ENCODE measurements around the gene DDX54. TPM values are rescaled to one million over a fixed set of nuclear protein-coding genes. Genes with fewer than 3 reads are reported as not detected.
"Not testable (repeated sequence)": the region's sequence is repeated elsewhere in the genome, so short reads cannot be mapped to it uniquely, and the experiment has no call there.

The DDX54 gene
- total and polyA plus RNA-seq, 2 donors = 10.3 to 54.4 TPM

DNA sequence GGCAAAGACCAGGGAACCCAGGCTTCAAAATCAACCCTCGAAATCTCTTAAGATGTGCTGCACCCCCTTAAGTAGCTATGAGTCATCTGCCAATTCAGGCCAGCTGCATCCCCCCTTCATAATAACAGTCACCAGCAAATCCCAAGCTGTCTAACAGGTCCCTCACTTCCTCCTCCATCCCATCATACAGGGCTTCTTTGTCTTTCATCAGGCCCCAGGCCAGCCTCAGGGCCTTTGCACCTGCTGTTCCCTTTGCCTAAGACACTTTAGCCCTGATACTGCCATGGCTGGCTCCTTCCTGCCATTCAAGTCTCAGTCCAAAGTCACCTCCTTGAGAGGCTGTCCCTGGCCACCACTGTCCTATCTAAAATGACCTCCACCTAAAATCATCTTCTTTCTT is 53.7 kb downstream of the DDX54 start:
- Histone ChIP-seq H3K4me3 (ENCODE audit: low read depth, low read length) (no peak overlapping the region), H3K4me1 (ENCODE audit: insufficient read depth) (no peaks in the 10 kb centered on the region), H3K27ac (ENCODE audit: low read depth) (no peak overlapping the region), H3K36me3 (ENCODE audit: insufficient read depth) (no peaks in the 10 kb centered on the region)
- no peak for DNase-seq (ENCODE audit: extremely low spot score)
- 63% methylated on average over 1 of the region's 1 CpG for WGBS

DNA sequence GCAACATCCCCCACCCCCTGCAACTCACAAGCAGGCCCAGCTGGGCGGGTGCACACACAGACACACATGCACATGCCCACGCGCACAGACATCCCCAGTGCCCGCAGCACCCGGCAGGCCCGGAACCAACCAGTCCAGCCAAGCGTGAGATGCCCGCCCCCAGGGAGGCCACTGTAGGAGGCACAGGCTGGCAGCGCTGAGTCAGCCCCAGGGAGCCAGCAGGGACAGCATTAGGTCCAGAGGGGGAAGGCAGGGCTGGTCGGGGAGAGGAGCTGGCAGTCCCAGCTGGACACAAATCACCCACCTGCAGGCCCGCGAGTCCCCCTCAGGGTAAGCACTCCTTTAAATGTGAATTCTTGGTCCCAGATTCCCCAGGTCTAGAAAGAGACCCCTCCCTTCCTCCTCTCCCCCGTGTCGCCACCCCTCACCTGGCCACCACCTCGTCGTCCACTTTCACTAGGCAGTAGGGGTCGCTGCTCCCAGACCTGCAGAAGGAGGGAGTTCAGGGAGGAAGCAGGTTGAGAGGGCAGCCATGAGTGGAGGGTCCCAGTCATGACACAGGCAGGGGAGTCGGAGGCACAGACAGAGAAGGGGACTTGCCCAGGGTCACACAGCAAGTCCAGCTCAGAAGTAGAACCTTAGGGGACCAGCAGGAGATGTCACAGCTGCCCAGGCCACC is 54.7 kb downstream of the DDX54 start:
- Histone ChIP-seq H3K4me1 (ENCODE audit: insufficient read depth) (no peaks in the 10 kb centered on the region), H3K4me3 (ENCODE audit: low read depth, low read length) (no peak overlapping the region), H3K36me3 (ENCODE audit: insufficient read depth) (no peaks in the 10 kb centered on the region), H3K27ac (ENCODE audit: low read depth) (no peak overlapping the region)
- 47% methylated on average over 18 of the region's 18 CpGs for WGBS
- no peak for DNase-seq (ENCODE audit: extremely low spot score)

DNA sequence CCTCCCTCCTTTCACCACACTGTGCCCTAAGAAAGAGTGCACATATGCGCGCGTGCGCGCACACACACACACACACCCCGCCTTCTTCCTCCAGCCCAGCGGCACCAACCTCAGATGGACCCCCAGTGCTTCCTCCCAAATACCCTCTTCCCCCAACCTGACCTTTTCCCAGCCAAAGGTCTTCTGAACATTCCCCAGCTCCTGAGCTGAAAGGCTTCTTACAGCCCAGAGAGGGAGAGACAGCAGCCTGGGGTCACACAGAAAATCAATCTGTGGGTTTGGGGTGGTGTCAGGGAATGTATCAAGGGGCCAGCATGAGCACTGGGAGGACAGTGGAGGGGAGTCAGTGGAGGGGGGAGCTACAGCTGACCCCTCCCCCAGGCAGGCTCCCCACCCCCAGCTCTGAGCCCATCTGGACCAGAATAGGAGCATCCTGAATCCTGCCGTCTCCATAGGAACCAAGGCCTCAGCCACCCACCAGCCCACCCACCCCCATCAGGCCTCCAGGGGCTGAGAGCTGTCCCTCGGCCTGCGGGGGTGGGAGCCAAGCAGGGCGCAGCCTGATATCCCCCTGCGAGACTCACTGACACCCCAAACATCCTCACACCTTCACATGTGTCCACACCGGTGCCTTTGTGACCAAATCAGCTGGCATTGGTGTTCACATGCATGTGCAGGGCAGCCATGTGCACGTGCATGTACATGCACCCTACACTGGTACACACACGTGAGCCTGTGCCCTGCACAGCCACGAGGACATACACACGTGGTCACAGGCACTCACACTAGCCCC is 55.4 kb downstream of the DDX54 start:
- 72% methylated on average over 17 of the region's 17 CpGs for WGBS
- no peaks in the 10 kb centered on the region for H3K4me1 ChIP-seq (ENCODE audit: insufficient read depth)
- no peak overlapping the region for H3K27ac ChIP-seq (ENCODE audit: low read depth)
- no peak overlapping the region for H3K4me3 ChIP-seq (ENCODE audit: low read depth, low read length)
- no peak for DNase-seq (ENCODE audit: extremely low spot score)
- H3K36me3 ChIP-seq (ENCODE audit: insufficient read depth) = no peaks in the 10 kb centered on the region

DNA sequence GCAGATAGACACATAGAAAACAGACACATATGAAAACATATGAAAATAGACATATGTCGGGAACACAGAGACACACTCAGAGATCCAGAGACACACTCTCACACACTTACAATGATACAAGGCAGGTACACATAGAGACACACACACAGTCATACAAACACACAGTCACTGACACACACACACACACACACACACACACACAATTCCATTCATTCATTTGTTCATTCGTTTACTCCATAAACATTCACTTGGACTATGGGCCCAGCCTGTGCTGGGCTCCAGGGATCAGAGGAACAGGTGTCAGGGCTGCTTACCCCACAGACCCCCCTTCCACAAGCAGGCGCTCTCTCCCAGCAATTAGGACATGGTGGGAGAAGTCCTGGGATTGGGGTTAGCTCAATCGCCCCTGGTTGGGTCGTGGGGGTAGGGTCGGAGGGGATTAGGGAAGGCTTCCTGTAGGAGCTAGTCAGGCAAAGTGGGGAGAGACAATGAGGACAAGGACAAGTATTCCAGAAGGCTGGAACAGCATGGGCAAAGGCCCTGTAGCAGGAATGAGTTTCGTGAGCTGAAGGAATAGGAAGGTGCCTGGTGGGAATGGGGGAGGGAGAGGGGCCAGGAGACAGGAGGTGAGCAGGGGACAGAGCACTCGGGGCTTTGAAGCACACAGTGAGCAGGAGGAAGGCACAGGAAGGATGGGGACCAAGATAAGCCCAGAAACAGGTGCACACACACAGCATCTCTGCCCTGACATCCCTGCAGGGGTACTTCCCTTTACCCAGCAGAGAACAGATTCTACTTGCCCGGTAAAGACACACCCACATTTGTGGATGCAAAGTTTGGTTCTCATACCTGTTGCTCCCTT is 56.2 kb downstream of the DDX54 start:
- 44% methylated on average over 9 of the region's 9 CpGs for WGBS
- Histone ChIP-seq H3K36me3 (ENCODE audit: insufficient read depth) (no peaks in the 10 kb centered on the region), H3K4me1 (ENCODE audit: insufficient read depth) (no peaks in the 10 kb centered on the region), H3K27ac (ENCODE audit: low read depth) (no peak overlapping the region), H3K4me3 (ENCODE audit: low read depth, low read length) (no peak overlapping the region)
- DNase-seq (ENCODE audit: extremely low spot score) = no peak

DNA sequence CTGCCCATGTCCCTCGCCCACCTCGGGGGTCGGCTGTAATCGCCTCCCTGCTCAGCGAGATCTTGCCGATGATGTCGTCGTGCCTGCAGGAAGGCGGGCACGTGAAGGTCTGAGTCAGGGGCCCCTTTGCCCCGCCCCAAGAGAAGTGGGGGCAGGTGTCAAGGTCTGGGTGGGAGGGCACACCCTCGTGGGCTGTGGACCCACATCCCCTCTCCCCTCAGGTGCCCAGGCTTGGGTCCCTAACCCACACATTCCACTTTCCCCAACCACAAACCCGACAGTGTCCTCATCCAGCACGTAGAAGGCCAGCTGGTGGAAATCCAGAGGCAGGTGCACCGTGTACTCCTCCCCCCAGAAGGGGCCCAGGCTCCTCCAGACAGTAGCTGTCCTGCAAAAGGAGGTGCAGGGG is 57.5 kb downstream of the DDX54 start:
- DNase-seq (ENCODE audit: extremely low spot score) = no peak
- Histone ChIP-seq H3K4me3 (ENCODE audit: low read depth, low read length) (no peak overlapping the region), H3K27ac (ENCODE audit: low read depth) (no peak overlapping the region), H3K36me3 (ENCODE audit: insufficient read depth) (no peaks in the 10 kb centered on the region), H3K4me1 (ENCODE audit: insufficient read depth) (no peaks in the 10 kb centered on the region)
- 29% methylated on average over 15 of the region's 15 CpGs for WGBS

DNA sequence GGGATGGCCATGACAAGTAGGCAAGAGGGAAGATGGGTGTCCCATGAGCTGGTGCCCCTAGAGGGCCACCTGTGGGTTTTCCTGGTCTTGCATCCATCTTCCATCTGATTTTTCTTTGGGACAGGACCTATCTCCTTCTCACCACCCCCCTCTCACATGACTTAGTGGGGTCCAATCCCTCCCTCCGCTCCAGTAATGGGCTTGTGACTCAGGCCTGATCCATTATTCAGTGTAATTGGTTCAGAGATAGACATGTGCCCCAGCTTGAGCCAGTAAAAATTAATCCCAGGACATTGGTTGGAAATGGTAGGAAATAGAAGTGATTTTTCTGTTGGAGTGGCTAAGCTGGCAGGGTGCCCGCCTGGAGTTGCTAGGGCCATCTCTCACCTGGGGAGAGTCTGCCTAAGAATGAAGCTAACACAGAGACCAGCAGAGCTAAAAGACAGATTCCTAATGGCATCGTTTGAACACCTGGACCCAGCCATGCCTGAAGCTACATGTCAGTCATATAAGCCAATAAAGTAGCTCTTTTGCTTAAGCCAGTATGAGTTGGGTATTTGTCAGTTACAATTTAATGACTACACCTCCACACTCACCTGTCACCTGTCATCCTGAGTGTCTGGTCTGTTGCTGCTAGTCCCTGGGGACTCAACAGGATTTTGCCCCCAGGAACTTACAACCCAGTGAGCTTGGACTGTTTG is 64.5 kb downstream of the DDX54 start:
- 77% methylated on average over 3 of the region's 3 CpGs for WGBS
- no peak overlapping the region for H3K4me3 ChIP-seq (ENCODE audit: low read depth, low read length)

DNA sequence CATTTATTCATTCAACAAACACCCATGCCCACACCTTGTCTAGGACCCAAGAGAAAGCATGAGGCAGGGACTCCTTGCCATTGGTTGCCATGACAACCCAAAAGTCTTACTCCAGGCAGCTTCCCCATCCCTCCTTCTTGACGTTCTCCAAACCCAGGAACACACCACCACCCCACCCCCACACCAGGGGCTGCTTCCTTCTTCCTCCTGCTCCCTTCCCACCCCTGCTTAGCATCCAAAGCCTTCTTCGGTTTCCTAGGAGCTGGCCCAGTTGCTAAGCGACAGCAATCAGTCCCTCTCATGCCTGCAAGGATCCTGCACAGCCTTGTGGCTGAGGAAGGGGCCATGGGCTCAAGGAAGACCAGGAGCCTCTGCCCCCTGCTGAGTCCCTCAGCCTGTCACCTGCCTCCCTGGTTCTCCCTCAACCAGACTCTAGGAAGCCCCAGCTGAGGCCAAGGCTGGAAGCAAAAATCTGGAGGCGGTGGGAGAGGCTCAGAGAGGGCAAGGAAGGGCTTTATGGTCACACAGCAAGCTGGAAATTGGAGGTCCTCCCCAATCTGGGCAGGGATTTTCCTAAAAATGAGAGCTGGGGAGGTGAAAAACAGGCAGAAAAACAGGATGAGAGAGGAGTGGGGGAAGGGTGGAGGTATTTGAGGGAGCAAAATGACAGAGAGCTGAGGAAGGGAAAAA is 65.2 kb downstream of the DDX54 start:
- H3K27ac ChIP-seq (ENCODE audit: low read depth) = no peak overlapping the region
- no peak overlapping the region for H3K4me3 ChIP-seq (ENCODE audit: low read depth, low read length)
- no peak for DNase-seq (ENCODE audit: extremely low spot score)
- WGBS = 32% methylated on average over 4 of the region's 4 CpGs
- no peaks in the 10 kb centered on the region for H3K4me1 ChIP-seq (ENCODE audit: insufficient read depth)
- no peaks in the 10 kb centered on the region for H3K36me3 ChIP-seq (ENCODE audit: insufficient read depth)

More for the DNA sequence above, 64.5 kb downstream of the DDX54 start:
- no peak for DNase-seq (ENCODE audit: extremely low spot score)
- Histone ChIP-seq H3K27ac (ENCODE audit: low read depth) (no peak overlapping the region), H3K36me3 (ENCODE audit: insufficient read depth) (no peaks in the 10 kb centered on the region), H3K4me1 (ENCODE audit: insufficient read depth) (no peaks in the 10 kb centered on the region)

DNA sequence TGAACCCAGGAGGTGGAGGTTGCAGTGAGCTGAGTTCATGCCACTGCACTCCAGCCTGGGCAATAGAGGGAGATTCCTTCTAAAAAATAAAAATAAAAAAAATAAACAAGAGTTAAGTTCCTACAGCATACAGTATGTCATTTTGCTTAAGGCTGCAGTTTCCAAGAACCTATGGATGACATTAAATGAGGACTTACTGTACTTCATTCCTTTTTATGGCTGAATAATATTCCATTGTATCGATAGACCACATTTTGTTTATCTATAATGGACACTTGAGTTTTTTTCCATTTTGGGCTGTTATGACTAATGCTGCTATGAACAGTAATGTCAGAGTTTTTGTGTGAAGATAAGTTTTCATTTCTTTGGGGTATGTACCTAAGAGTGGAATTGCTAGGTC is 67.1 kb downstream of the DDX54 start:
- H3K4me3 ChIP-seq (ENCODE audit: low read depth, low read length) = no peak overlapping the region
- WGBS = 95% methylated on average over 1 of the region's 1 CpG
- no peaks in the 10 kb centered on the region for H3K4me1 ChIP-seq (ENCODE audit: insufficient read depth)
- no peaks in the 10 kb centered on the region for H3K36me3 ChIP-seq (ENCODE audit: insufficient read depth)
- H3K27ac ChIP-seq (ENCODE audit: low read depth) = no peak overlapping the region
- DNase-seq (ENCODE audit: extremely low spot score) = no peak

DNA sequence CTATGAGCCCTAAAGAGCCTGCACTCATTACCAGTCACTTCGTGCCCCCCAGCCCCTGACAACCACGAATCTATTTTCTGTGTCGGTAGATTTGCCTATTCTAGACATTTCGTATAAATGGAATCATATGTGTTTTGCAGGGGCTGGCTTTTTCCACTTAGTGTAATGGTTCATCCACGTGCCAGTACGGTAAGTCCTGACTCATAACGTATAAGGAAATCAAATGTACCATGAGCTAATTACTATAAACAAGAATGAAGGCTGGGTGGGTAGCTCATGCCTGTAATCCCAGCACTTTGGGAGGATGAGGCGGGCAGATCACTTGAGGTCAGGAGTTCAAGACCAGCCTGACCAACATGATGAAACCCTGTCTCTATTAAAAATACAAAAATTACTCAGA is 67.6 kb downstream of the DDX54 start:
- H3K36me3 ChIP-seq (ENCODE audit: insufficient read depth); H3K4me1 ChIP-seq (ENCODE audit: insufficient read depth); H3K4me3 ChIP-seq (ENCODE audit: low read depth, low read length); H3K27ac ChIP-seq (ENCODE audit: low read depth); DNase-seq (ENCODE audit: extremely low spot score): not testable (repeated sequence)
- WGBS = 71% methylated on average over 8 of the region's 8 CpGs

DNA sequence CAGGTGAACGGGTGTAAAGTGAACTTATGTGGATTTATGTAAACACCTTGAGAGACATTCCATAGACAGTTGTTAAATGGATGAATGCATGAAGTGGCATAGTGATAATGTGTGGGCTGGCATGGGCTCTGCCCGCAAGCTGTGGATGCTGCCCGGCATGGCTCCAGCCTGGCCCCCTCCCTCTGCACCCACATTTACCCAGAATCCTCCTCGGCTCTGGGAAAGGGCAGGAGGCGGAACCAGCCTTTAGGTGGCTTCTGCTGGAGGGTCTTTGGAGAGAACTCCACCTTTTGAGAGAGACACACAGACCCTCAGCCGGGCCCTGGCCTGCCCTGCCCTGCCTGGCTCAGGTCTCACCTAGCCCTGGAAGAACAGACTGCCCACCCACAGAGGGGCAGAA is 68.4 kb downstream of the DDX54 start:
- Histone ChIP-seq H3K27ac (ENCODE audit: low read depth) (no peak overlapping the region), H3K4me3 (ENCODE audit: low read depth, low read length) (no peak overlapping the region), H3K4me1 (ENCODE audit: insufficient read depth) (no peaks in the 10 kb centered on the region), H3K36me3 (ENCODE audit: insufficient read depth) (no peaks in the 10 kb centered on the region)
- WGBS = 60% methylated on average over 6 of the region's 6 CpGs
- DNase-seq (ENCODE audit: extremely low spot score) = no peak

DNA sequence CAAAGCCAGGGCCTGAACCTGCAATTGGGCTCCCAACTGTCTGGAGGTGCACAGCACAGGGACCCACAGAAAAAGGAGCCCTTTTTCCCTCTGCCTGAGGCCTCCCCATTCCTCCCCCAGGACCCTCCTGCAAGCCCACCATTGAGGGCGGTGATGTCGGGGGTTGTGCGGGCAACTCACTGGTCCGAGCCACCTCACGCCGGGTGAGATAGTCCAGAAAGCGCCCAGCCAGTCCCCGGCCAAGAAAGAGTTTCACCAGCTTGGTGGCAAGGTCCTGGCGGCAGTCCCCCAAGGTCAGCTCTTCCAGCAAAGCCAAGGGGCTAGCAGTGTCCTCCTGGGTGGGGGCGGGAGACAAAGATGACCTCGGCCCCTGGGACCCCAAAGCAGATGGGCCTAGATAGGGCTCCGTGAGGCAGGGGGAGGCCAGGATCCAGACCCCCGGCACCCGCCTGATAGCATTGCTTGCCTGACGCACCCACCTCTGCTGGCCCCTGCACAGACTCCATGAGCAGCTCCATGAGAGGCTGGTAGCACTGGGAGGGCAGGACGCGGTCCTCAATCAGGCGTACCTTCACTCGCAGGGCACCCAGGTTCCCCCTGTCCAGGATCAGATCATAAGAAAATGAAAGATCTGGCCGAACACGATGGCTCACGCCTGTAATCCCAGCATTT is 69.7 kb downstream of the DDX54 start:
- 81% methylated on average over 22 of the region's 22 CpGs for WGBS

DNA sequence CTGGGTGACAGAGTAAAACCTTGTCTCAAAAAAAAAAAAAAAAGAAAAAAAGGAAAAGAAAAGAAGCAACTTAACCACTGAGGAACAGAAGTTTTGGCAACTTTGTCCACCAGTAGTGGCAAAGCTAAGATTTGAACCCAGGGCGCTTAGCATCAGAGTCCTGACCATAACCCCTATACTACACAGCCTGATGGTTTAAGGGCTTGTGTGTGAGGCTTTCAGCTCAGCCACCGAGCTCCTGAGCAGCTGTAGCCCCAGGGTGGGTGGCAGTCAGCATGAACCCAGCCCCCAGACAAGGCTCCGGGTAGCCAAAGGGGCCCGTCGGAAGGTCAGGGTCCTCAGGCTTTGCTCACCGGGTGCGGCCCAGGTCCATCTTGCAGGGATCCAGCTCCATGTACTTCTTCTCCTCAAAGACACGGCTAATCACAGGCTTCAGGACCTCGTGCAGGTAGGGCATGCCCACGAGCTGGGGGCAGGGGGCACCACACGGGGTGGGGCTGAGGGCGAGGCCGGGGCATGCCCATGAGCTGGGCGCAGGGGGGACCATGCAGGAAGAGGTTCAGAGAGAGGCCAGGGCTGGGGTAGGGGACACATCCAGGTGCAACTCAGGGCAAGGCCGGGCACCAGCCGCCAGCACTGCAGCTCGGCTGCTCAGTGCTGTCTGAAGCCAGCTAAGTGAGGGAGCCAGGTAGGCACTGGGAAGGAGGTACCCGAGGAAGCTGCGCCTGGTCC is 70.7 kb downstream of the DDX54 start:
- no peaks in the 10 kb centered on the region for H3K4me1 ChIP-seq (ENCODE audit: insufficient read depth)
- 84% methylated on average over 19 of the region's 19 CpGs for WGBS
- no peak overlapping the region for H3K4me3 ChIP-seq (ENCODE audit: low read depth, low read length)
- no peak overlapping the region for H3K27ac ChIP-seq (ENCODE audit: low read depth)
- DNase-seq (ENCODE audit: extremely low spot score) = no peak
- no peaks in the 10 kb centered on the region for H3K36me3 ChIP-seq (ENCODE audit: insufficient read depth)

More for the DNA sequence above, 69.7 kb downstream of the DDX54 start:
- H3K27ac ChIP-seq (ENCODE audit: low read depth) = no peak overlapping the region
- H3K4me3 ChIP-seq (ENCODE audit: low read depth, low read length) = no peak overlapping the region
- no peaks in the 10 kb centered on the region for H3K36me3 ChIP-seq (ENCODE audit: insufficient read depth)
- no peak for DNase-seq (ENCODE audit: extremely low spot score)
- H3K4me1 ChIP-seq (ENCODE audit: insufficient read depth) = no peaks in the 10 kb centered on the region

All from urinary bladder (tissue), 4 donors.